ENCODE data around the gene TTLL8. TPM values are rescaled to one million over a fixed set of nuclear protein-coding genes. Genes with fewer than 3 reads are reported as not detected.

The TTLL8 gene
- total and polyA plus RNA-seq, 2 of the 8 experiments (the other 6 are each of a cell fraction or from before 2014, with no cell fraction given): not detected

- TF ChIP-seq CHD7 (IDR thresholded peaks at IDR 0.05; ENCODE audit: insufficient replicate concordance, low read length) (no peak), CHD1 (IDR thresholded peaks at IDR 0.05; ENCODE audit: low read depth, low read length) (no peak), PHF8 (conservative IDR thresholded peaks at IDR 0.05; ENCODE audit: low read depth, low read length) (no peak), MAFK (IDR thresholded peaks at IDR 0.05; ENCODE audit: low read depth, low read length) (no peak), CHD2 (IDR thresholded peaks at IDR 0.05; ENCODE audit: low read length) (no peak), CBX5 (IDR thresholded peaks at IDR 0.05; ENCODE audit: low read depth, low read length) (no peak), CREB1 (IDR thresholded peaks at IDR 0.05) (no peak)
- TF ChIP-seq, protein P1, sequence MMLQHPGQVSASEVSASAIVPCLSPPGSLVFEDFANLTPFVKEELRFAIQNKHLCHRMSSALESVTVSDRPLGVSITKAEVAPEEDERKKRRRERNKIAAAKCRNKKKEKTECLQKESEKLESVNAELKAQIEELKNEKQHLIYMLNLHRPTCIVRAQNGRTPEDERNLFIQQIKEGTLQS (IDR thresholded peaks at IDR 0.05; ENCODE audit: insufficient read depth, low read depth, low read length): no peak
Measured at GRCh38 chr22:49994361-49995040, 63.6 kb downstream of the TTLL8 start (continued).

Data from H1 (cell line).